OCI-LY1 (cell line): ENCODE data around the gene ADAMTSL2.

ENCODE experiments used
- CTCF ChIP-seq: fragments of 200-600 bp; sonication (generic), shearing (Covaris generic); IDR thresholded peaks from 2 replicates; pipeline ENCODE4 v1.5.1; 2017; ENCODE audit warnings: mild to moderate bottlenecking, antibody characterized with exemption, low read length, moderate library complexity, mixed read lengths
- EZH2 ChIP-seq: fragments of 200-600 bp; sonication (generic), shearing (Covaris generic); IDR thresholded peaks from 2 replicates; pipeline ENCODE4 v1.8.0; 2017; ENCODE audit warnings: borderline replicate concordance, mixed run types, mild to moderate bottlenecking, antibody characterized with exemption, low read length, moderate library complexity, mixed read lengths

- TF ChIP-seq CTCF (no peak), EZH2 (no peak)
Measured at GRCh38 chr9:133502112-133502511, 32.4 kb upstream of the ADAMTSL2 start.
